Tibial artery (tissue), 4 donors: ENCODE results near the gene RRAGC.

ENCODE experiments used
- DNase-seq, 2 donors: peaks; one replicate each; pipeline ENCODE4 v3.0.0-alpha.2; 2019
- H3K27ac ChIP-seq, 2 donors: fragments of 200-600 bp; sonication (generic) in 1 of 2; 1 replicate in 1 of 2; 2 replicates in 1 of 2; pipeline ENCODE4 v1.5.1; 2018 to 2019; ENCODE audit warnings: mild to moderate bottlenecking in 1 of 2
- H3K27me3 ChIP-seq, 2 donors: fragments of 200-600 bp; sonication (generic) in 1 of 2; one replicate each; pipeline versions ENCODE4 v1.5.1 to v1.6.0; 2016 to 2019
- H3K36me3 ChIP-seq, 3 donors: fragments of 200-600 bp; sonication (generic) in 2 of 3; one replicate each; pipeline ENCODE4 v1.5.1; 2016 to 2019; ENCODE audit warnings: mild to moderate bottlenecking in 2 of 3
- H3K4me1 ChIP-seq, 4 donors: fragments of 200-600 bp; sonication (generic) in 2 of 4; 1 replicate in 3 of 4; 2 replicates in 1 of 4; pipeline ENCODE4 v1.5.1; 2016 to 2019
- H3K4me3 ChIP-seq, 2 donors: fragments of 200-600 bp; sonication (generic) in 1 of 2; 1 replicate in 1 of 2; 2 replicates in 1 of 2; pipeline ENCODE4 v1.5.1; 2018 to 2019; ENCODE audit warnings: mild to moderate bottlenecking in 2 of 2
- H3K9me3 ChIP-seq, 3 donors: fragments of 200-600 bp; sonication (generic) in 1 of 3; one replicate each; pipeline ENCODE4 v1.5.1; 2016 to 2019
- intact Hi-C: fragments of 100-400 bp; cut with DNase I; formaldehyde crosslinking; loops from one replicate; pipeline ENCODE4 v1.15.0; 2023; ENCODE audit warnings: low total_unique reads
- TF ChIP-seq, protein P1 (sequence below), 2 experiments: fragments of 200-600 bp in 1 of 2; fragments of 450-650 bp in 1 of 2; IDR thresholded peaks; one replicate each; pipeline ENCODE4 v1.5.1; 2017 to 2019; ENCODE audit warnings: antibody characterized with exemption in 2 of 2, mild to moderate bottlenecking in 1 of 2, moderate library complexity in 1 of 2

Gene RRAGC

DNA sequence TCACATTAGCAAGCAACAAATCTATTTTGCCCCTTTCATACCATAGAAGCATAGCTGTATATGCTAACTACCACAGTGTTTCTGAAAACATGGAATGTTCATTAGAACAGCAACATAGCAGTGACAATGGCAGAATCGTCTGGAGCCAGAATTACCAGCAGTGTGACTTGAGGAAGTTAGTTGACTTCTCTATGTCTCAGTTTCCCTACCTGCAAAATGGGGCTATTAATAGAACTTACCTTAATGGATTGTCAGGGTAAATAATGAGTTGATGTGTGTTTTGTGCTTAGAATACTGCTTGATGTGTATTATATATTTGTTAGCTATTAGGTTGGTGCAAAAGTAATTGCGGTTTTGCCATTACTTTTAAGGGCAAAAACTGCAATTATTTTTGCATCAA lies 36.6 kb upstream of the RRAGC start:
- H3K36me3 ChIP-seq = no peaks in the 10 kb centered on the region
- no peak overlapping the region for H3K27ac ChIP-seq
- no peaks in the 10 kb centered on the region for H3K4me1 ChIP-seq
- H3K27me3 ChIP-seq = no peaks in the 10 kb centered on the region
- TF ChIP-seq, protein P1, sequence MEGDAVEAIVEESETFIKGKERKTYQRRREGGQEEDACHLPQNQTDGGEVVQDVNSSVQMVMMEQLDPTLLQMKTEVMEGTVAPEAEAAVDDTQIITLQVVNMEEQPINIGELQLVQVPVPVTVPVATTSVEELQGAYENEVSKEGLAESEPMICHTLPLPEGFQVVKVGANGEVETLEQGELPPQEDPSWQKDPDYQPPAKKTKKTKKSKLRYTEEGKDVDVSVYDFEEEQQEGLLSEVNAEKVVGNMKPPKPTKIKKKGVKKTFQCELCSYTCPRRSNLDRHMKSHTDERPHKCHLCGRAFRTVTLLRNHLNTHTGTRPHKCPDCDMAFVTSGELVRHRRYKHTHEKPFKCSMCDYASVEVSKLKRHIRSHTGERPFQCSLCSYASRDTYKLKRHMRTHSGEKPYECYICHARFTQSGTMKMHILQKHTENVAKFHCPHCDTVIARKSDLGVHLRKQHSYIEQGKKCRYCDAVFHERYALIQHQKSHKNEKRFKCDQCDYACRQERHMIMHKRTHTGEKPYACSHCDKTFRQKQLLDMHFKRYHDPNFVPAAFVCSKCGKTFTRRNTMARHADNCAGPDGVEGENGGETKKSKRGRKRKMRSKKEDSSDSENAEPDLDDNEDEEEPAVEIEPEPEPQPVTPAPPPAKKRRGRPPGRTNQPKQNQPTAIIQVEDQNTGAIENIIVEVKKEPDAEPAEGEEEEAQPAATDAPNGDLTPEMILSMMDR (IDR thresholded peaks at IDR 0.05) = no peak
- DNase-seq = no peak
- no peaks in the 10 kb centered on the region for H3K9me3 ChIP-seq
- no peak overlapping the region for H3K4me3 ChIP-seq
- intact Hi-C loops = no loop called here

DNA sequence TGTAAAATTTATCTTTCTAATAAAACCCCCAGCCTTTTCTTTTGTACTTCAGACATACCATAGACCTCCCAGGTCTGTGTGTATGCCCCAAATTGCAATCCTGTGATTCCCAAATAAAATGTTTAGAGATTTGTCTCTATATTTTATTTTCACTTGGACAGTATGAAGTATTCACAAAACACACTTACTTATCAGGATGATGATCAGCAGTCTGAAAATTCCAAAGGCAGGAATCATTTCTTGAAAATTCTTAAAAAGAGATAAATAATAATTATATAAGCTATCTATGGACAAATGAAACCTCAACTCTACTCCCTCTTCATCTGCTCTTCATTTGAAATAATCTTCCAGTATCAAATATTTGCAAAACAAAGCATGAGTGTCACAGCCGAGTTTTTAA lies 33.4 kb upstream of the RRAGC start:
- no peak overlapping the region for H3K4me3 ChIP-seq
- no peak overlapping the region for H3K27ac ChIP-seq
- no peaks in the 10 kb centered on the region for H3K36me3 ChIP-seq
- intact Hi-C loops = no loop called here
- H3K27me3 ChIP-seq = no peaks in the 10 kb centered on the region
- DNase-seq = no peak
- no peaks in the 10 kb centered on the region for H3K4me1 ChIP-seq
- H3K9me3 ChIP-seq = no peaks in the 10 kb centered on the region
- TF ChIP-seq, protein P1 (IDR thresholded peaks at IDR 0.05) = no peak

GRCh38 chr1:38891753-38892152 lies 32.2 kb upstream of the RRAGC start:
- no peaks in the 10 kb centered on the region for H3K27me3 ChIP-seq
- TF ChIP-seq, protein P1 (IDR thresholded peaks at IDR 0.05) = no peak
- intact Hi-C loops = no loop called here
- no peaks in the 10 kb centered on the region for H3K9me3 ChIP-seq
- no peak overlapping the region for H3K27ac ChIP-seq
- H3K4me1 ChIP-seq = no peaks in the 10 kb centered on the region
- no peaks in the 10 kb centered on the region for H3K36me3 ChIP-seq
- no peak for DNase-seq
- no peak overlapping the region for H3K4me3 ChIP-seq

DNA sequence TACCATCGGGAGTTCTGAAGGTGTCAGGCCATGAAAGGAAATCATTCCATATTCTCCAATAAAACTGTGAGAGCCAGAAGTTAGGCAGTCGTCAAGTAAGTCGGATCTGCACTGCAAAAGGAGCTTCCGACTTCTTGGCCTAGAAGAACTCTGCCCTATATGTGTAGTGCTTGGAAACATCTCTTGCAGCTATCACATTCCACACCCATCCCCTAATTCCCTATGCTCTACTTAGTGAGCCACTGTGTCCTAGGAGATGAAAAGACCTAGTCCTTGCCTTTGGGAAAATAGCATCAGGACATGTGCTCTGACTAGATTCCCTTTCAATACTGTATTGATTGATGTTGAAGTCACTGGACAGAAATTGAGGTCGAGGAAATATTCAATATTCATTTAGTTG lies 30.0 kb upstream of the RRAGC start:
- H3K4me3 ChIP-seq = no peak overlapping the region
- no peak for DNase-seq
- H3K27me3 ChIP-seq = no peaks in the 10 kb centered on the region
- TF ChIP-seq, protein P1 (IDR thresholded peaks at IDR 0.05) = no peak
- H3K36me3 ChIP-seq = no peaks in the 10 kb centered on the region
- intact Hi-C loops = no loop called here
- no peaks in the 10 kb centered on the region for H3K9me3 ChIP-seq
- H3K27ac ChIP-seq = no peak overlapping the region
- H3K4me1 ChIP-seq = no peaks in the 10 kb centered on the region

GRCh38 chr1:38888423-38889333 lies 29.1 kb upstream of the RRAGC start:
- Histone ChIP-seq H3K36me3 (no peaks in the 10 kb centered on the region), H3K27me3 (no peaks in the 10 kb centered on the region), H3K9me3 (no peaks in the 10 kb centered on the region), H3K4me1 (no peaks in the 10 kb centered on the region), H3K27ac (no peak overlapping the region), H3K4me3 (no peak overlapping the region)
- no peak for DNase-seq
- intact Hi-C loops = no loop called here
- TF ChIP-seq, protein P1 (IDR thresholded peaks at IDR 0.05) = no peak
